GM06990 (cell line): ENCODE measurements around the gene BIRC7.

Source experiments
- DNase-seq: peaks from one replicate; pipeline ENCODE4 v3.0.0-alpha.2; 2011; ENCODE audit not compliant: insufficient read length; ENCODE audit errors: extremely low read depth
- H3K27me3 ChIP-seq: replicated peaks from 2 replicates; pipeline ENCODE4 v1.6.0; 2011; ENCODE audit warnings: low read length; ENCODE audit not compliant: control insufficient read depth, insufficient read depth
- H3K36me3 ChIP-seq: 2 replicates; pipeline ENCODE4 v1.5.1; 2011; ENCODE audit warnings: low read length; ENCODE audit not compliant: control insufficient read depth, insufficient read depth
- H3K4me3 ChIP-seq: replicated peaks from 2 replicates; pipeline ENCODE4 v1.5.1; 2011; ENCODE audit warnings: low read depth, mild to moderate bottlenecking, control low read depth, low read length
- TF ChIP-seq, protein P1 (sequence below): IDR thresholded peaks from 2 replicates; pipeline ENCODE4 v1.5.1; 2011; ENCODE audit warnings: low read length, control low read depth, mild to moderate bottlenecking, inconsistent platforms; ENCODE audit not compliant: insufficient read depth, poor library complexity, severe bottlenecking

The BIRC7 gene

DNA sequence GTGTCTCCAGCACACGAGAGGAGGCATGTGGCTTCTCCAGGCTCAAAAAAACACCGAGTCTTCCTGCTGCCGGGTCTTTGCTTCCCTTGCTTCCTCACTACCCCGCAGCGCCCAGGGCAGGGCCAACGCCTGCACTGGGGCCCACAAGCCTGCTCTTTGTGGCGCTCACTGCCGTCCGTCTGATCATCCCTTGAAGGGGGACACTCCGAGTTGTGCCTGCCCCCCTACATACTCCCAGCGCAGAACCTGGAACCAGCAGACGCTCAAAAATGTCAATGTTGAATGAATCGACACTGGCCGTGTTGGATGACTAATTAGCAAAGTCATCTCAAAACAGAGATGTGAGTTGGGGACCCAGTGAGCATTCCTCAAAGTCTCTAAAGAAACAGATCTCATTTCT is 28.8 kb downstream of the BIRC7 start:
- Histone ChIP-seq H3K27me3 (peaks cover 1% of the 10 kb centered on the region; the same call in 1 of the 2 replicates), H3K36me3 (no peaks in the 10 kb centered on the region), H3K4me3 (no peak overlapping the region)
- DNase-seq, result no peak
- TF ChIP-seq, protein P1, sequence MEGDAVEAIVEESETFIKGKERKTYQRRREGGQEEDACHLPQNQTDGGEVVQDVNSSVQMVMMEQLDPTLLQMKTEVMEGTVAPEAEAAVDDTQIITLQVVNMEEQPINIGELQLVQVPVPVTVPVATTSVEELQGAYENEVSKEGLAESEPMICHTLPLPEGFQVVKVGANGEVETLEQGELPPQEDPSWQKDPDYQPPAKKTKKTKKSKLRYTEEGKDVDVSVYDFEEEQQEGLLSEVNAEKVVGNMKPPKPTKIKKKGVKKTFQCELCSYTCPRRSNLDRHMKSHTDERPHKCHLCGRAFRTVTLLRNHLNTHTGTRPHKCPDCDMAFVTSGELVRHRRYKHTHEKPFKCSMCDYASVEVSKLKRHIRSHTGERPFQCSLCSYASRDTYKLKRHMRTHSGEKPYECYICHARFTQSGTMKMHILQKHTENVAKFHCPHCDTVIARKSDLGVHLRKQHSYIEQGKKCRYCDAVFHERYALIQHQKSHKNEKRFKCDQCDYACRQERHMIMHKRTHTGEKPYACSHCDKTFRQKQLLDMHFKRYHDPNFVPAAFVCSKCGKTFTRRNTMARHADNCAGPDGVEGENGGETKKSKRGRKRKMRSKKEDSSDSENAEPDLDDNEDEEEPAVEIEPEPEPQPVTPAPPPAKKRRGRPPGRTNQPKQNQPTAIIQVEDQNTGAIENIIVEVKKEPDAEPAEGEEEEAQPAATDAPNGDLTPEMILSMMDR, result no peak

GRCh38 chr20:63265891-63266515 is 30.3 kb downstream of the BIRC7 start:
- no peak overlapping the region for H3K4me3 ChIP-seq
- TF ChIP-seq, protein P1, result no peak
- peaks cover 1% of the 10 kb centered on the region; the same call in 1 of the 2 replicates for H3K27me3 ChIP-seq
- DNase-seq, result no peak
- no peaks in the 10 kb centered on the region for H3K36me3 ChIP-seq

DNA sequence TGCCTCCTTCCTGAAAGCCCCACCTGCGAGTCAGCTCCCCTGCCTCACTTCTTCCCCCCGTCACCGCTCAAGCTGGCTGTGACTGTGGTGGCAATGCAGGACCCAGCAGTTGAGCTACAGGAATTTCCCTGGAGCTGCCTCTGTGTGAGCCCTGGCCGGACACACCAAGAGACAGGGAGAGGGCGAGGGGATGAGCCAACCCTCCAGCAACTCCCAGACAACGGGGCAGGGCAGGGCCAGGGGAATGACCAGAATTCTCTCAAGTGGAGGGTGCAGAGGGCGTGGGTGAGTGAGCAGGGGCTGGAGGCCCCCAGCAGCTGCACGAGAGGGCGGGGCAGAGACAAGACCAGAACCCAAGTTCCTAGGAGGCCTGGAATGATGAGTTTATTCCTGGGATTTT is 32.0 kb downstream of the BIRC7 start:
- no peak overlapping the region for H3K4me3 ChIP-seq
- no peak for DNase-seq
- H3K27me3 ChIP-seq, result no peaks in the 10 kb centered on the region; the same call in 1 of the 2 replicates
- no peaks in the 10 kb centered on the region for H3K36me3 ChIP-seq
- TF ChIP-seq, protein P1, result no peak

DNA sequence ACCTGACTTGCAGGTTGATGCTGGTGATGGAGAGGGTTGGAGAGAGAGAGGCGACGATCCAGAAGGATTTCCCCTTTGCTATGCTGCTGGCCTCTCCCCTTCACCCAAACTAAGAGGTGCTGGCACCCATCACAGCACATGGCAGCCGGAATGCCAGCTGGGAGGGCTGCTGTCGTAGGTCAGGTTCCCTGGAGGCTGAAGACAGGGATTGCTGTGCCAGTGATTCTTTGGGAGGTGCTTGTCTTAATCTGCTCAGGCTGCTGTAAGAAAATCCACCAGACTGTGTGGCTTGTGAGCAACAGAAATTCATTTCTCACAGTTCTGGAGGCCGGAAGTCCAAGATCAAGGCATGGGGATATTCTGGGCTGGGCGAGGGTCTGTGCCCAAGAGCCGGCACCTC is 32.6 kb downstream of the BIRC7 start:
- Histone ChIP-seq H3K4me3 (no peak overlapping the region), H3K27me3 (no peaks in the 10 kb centered on the region)

DNA sequence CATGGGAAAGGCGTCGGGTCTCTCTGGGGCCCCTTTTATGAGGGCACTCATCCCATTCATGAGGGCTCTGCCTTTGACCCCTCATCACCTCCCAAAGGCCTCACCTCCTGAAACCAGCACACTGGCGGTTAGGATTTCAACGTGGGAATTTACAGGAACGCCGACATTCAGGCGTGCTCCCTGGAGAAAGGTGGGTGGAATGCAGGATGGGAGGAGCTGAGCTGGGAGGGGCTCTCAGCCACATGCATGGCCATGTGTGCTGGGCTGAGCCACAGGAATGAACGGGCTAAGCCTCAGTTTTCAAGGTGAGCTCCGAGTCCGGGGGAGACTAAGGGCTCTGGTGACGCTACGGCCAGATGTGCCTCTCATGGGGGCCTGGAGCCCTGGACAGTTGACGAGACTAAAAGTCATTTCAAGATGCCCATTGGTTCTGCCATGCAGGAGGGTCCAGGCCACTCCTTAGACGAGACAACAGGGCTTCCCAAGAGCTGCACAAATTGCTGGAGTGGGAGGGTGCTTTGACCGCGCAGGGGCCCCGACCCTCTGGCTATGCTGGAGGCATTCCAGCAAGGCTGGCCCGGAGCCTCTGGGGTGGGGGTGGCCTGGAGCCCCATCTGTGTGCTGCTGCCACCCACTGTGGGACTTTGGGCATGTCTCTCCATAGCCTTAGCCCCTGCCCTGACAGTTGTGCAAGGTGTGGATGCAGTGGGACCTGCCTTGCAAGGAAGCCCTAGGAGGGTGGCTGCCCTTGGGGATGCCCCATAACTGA is 33.1 kb downstream of the BIRC7 start:
- no peak for DNase-seq
- Histone ChIP-seq H3K4me3 (no peak overlapping the region), H3K36me3 (no peaks in the 10 kb centered on the region), H3K27me3 (no peaks in the 10 kb centered on the region)
- TF ChIP-seq, protein P1, result no peak

More for the DNA sequence above, 32.6 kb downstream of the BIRC7 start:
- no peak for DNase-seq
- TF ChIP-seq, protein P1, result no peak
- no peaks in the 10 kb centered on the region for H3K36me3 ChIP-seq

DNA sequence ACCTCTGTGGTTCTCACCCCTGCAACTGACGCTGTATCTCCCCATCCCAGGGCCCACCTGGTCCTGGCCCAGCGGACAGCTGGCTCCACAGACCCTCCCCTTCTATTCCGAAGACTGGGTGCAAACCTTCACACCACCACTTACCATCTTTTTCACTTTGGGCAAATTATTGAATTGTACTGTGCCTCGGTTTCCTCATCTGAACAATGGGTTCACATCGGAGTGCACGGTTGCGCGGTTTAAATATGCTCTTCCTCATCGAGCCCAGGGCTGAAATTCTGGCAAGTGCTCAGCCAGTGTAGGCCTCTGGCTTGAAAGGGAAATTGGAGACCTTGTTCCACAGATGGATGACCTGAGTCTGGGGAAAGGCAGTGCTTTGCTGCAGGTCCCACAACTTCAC is 34.0 kb downstream of the BIRC7 start:
- no peak overlapping the region for H3K4me3 ChIP-seq

More for the DNA sequence above, 34.0 kb downstream of the BIRC7 start:
- TF ChIP-seq, protein P1, result no peak
- no peaks in the 10 kb centered on the region for H3K36me3 ChIP-seq
- DNase-seq, result no peak
- H3K27me3 ChIP-seq, result no peaks in the 10 kb centered on the region
